WERI-Rb-1 (cell line): Measurements from ENCODE around the gene GABBR1.
A peak's percentile ranks its signal among the peaks of the same experiment; 100 is the strongest.

ENCODE experiments used
- DNase-seq: peaks from one replicate; pipeline ENCODE4 v3.0.0-alpha.2; 2020
- H3K27ac ChIP-seq: fragments of 250-450 bp; sonication (Bioruptor Pico); 2 replicates; pipeline ENCODE4 v1.5.1; 2020; ENCODE audit warnings: mild to moderate bottlenecking, moderate library complexity
- H3K27me3 ChIP-seq: fragments of 250-450 bp; sonication (Bioruptor Pico); 2 replicates; pipeline ENCODE4 v1.5.1; 2021; ENCODE audit warnings: mild to moderate bottlenecking, low read depth, moderate library complexity; ENCODE audit not compliant: insufficient read depth, severe bottlenecking
- H3K36me3 ChIP-seq: fragments of 250-450 bp; sonication (Bioruptor Pico); 2 replicates; pipeline ENCODE4 v1.5.1; 2020; ENCODE audit warnings: mild to moderate bottlenecking, moderate library complexity
- H3K4me3 ChIP-seq: 2 replicates; pipeline ENCODE4 v1.5.1; 2011; ENCODE audit warnings: low read depth, mild to moderate bottlenecking, control low read depth, low read length
- H3K9me3 ChIP-seq: fragments of 250-450 bp; sonication (Bioruptor Pico); 2 replicates; pipeline ENCODE4 v1.5.1; 2021; ENCODE audit warnings: mild to moderate bottlenecking, moderate library complexity; ENCODE audit not compliant: severe bottlenecking
- TF ChIP-seq, protein P1 (sequence below): IDR thresholded peaks from 2 replicates; pipeline ENCODE4 v1.5.1; 2011; ENCODE audit warnings: low read depth, mild to moderate bottlenecking, control low read depth, inconsistent platforms, low read length

The GABBR1 gene

DNA sequence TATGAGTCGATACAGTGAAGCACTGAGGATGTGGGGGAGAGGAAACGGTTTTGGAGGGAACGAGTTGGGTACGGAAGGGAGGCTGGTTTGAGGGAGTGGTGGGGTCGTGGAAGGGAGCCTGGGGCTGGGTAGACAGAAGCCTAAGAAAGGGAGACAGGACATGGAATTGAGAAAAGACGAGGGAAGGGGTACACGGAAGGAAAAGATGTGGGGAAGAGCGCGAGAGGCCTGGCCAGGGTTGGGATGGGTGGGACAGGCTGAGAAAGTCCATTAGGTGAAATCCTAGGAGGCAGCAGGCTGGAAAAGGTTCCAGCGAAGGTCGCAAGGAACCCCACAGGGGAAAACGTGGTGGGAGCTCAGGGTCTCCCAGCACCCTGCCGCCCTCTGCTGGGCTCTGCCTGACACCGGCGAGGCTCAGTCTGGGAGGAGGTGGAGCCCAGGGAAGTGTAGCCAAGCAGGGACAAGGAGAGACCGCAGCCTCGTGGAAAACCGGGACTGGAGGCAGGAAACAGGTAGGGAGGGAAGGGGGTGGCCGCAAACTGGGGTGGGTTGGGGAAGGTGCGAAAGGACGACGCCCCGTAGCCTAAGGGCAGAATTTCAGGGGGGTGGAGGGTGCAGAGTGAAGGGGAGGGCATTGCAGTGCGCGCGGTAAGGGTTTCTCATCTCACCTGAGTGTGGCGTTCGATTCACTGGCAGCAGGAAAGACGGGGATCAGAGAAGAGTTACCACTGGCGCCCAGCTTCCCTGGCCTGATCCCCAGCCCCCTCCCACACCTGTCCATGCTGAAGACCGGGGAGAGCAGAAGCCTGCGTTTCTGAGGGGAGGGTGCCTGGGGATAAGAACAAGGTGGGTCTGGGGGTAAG lies 4.3 kb downstream of the GABBR1 start:
- H3K27me3 ChIP-seq = no peaks in the 10 kb centered on the region
- H3K27ac ChIP-seq = peak overlapping the region; percentile 52
- H3K4me3 ChIP-seq = peak overlapping the region; percentile 49
- TF ChIP-seq, protein P1, sequence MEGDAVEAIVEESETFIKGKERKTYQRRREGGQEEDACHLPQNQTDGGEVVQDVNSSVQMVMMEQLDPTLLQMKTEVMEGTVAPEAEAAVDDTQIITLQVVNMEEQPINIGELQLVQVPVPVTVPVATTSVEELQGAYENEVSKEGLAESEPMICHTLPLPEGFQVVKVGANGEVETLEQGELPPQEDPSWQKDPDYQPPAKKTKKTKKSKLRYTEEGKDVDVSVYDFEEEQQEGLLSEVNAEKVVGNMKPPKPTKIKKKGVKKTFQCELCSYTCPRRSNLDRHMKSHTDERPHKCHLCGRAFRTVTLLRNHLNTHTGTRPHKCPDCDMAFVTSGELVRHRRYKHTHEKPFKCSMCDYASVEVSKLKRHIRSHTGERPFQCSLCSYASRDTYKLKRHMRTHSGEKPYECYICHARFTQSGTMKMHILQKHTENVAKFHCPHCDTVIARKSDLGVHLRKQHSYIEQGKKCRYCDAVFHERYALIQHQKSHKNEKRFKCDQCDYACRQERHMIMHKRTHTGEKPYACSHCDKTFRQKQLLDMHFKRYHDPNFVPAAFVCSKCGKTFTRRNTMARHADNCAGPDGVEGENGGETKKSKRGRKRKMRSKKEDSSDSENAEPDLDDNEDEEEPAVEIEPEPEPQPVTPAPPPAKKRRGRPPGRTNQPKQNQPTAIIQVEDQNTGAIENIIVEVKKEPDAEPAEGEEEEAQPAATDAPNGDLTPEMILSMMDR = peak; percentile 98
- peak; percentile 99 for DNase-seq
- peaks cover 26% of the 10 kb centered on the region for H3K36me3 ChIP-seq
- no peaks in the 10 kb centered on the region for H3K9me3 ChIP-seq

DNA sequence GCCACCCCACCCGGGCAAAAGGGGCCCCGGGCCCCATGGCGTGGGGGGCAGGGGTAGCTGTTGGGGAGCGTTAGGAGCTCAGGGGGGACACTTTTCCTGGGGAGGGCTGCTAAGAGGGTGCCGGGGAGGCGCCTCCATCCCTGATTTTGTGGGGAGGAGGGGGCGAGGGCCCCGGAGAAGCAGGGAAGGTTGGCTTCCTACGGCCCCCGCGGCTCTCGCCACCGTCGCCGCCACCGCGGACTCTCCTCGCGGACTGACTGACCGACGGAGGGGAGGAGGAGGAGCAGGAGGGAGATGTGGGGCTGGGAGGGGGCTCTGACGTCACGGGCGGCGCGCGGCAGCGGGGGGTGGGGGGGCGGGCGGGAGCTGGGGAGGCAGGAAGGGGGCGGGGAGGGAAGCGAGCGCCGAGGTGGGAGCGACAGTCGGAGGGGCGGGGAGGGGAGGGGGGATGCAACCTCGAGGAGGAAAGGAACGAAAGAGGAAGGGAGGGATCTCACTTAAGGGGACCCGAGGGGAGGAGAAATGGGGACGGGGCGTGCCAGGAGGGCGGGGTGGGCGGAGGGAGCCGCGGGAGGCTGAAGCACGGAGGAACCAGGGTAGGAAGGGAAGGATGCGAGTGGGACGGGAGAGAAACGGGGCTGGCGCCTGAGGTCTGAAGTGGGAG lies 5.1 kb downstream of the GABBR1 start:
- Histone ChIP-seq H3K27ac (peak overlapping the region; percentile 52), H3K9me3 (no peaks in the 10 kb centered on the region), H3K4me3 (peak overlapping the region; percentile 49), H3K27me3 (no peaks in the 10 kb centered on the region), H3K36me3 (peaks cover 34% of the 10 kb centered on the region)
- DNase-seq = peak; percentile 86
- TF ChIP-seq, protein P1 = no peak

DNA sequence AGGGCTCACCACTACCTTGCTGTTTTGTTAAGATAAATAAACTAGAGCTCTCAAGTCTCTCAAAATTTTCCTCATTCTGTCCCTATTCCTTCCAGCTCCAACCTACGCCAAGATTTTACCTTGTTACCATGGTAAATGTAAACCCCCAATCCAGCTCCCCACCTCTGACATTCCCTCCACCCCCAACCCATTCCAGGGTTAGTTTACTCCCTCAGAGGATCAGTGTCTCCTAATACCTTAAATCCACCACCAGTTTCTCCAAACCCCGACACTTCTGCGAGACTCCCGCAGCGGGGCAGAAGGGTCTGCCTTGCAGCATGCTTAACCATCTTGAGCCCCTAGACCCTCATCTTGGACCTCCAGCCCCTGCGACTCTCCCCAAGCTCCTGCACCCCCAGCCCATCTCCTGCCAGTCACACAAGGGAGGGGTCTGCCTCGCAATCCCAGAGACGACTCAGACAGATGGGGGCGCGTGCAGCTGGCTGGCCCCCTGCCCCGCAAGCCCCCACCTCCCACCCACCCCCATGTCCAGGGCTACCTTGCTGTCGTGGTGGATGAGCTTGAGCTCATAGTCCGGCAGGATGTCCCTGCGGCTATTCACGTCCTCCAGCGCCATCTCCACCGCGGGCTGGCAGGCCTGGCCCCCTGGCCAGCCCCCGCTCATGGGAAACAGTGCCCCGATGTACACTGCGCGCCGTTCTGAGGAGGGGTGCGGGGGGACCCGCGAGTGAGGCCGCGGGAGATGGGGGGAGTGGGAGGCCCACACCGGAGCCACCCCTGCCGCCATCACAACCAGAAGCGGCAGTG lies 5.8 kb downstream of the GABBR1 start:
- Histone ChIP-seq H3K36me3 (peaks cover 40% of the 10 kb centered on the region), H3K27me3 (no peaks in the 10 kb centered on the region), H3K27ac (no peak overlapping the region), H3K9me3 (no peaks in the 10 kb centered on the region), H3K4me3 (peak overlapping the region; percentile 49)
- TF ChIP-seq, protein P1 = no peak
- no peak for DNase-seq

DNA sequence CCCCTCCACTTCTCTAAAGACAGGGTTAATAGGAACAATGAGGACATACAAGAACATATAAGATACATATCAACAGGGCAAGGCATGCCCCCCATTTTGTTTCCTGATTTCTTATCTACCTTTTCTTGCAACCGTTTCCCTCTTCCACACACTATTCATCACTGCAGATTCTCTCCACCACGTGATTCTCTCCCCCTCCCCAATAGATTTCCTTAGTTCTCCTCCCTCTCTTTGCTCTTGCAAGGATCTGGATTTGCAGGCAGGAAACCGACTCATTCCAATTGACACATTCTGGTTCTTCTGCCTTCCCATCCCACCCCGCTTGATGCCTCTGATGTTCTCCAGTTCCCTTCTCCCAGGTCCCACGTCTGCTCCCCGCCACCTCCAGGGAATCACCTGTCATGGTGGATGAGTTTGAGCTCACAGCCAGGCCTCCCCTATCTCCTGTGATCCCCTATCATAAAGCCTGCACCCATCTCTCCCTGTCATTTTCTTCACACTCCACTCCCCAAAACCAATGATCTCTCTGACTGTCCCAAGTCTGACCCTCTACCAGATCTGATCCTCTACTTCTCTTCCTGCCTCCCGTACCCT lies 7.5 kb downstream of the GABBR1 start:
- Histone ChIP-seq H3K36me3 (peaks cover 45% of the 10 kb centered on the region), H3K9me3 (no peaks in the 10 kb centered on the region), H3K27ac (no peak overlapping the region), H3K4me3 (no peak overlapping the region), H3K27me3 (no peaks in the 10 kb centered on the region)
- TF ChIP-seq, protein P1 = no peak
- DNase-seq = no peak

DNA sequence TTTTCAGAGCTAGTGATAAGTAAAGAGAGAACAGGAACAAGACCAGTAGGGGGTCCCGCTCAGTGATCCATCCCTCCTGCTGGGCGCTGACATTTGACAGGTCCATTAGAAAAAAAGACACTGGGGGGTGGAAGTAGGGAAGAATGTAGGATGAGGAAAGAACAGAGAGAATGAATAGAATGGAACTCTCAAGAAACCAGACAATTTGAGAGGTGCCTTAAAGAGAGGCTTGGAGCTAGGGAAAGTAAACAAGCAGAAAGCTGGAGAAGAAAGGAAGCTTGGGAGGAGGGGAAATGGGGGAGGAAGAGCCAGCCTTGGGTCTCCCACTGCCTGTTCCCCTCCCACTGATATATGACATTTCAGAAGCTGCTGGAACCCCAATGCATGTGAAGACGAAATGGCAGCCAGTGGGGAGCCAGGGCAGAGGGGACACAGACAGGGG lies 8.4 kb downstream of the GABBR1 start:
- H3K9me3 ChIP-seq = no peaks in the 10 kb centered on the region
- peaks cover 52% of the 10 kb centered on the region for H3K36me3 ChIP-seq
- H3K4me3 ChIP-seq = no peak overlapping the region
- TF ChIP-seq, protein P1 = no peak
- no peaks in the 10 kb centered on the region for H3K27me3 ChIP-seq
- no peak overlapping the region for H3K27ac ChIP-seq
- no peak for DNase-seq
